Esophagus muscularis mucosa (tissue), 3 donors: Measurements from ENCODE around the gene PNPLA4.

Experiments used
- CTCF ChIP-seq, 3 experiments: fragments of 200-600 bp in 2 of 3; fragments of 450-650 bp in 1 of 3; sonication (generic) in 2 of 3; IDR thresholded peaks; one replicate each; pipeline ENCODE4 v1.5.1; 2017 to 2019; ENCODE audit warnings: antibody characterized with exemption in 3 of 3, mild to moderate bottlenecking in 2 of 3, moderate library complexity in 1 of 3
- EP300 ChIP-seq: sonication (generic); formaldehyde crosslinking; IDR thresholded peaks from one replicate; pipeline ENCODE4 v1.6.1; 2017; ENCODE audit warnings: antibody characterized with exemption

GRCh38 chrX:7934026-7934425 lies 6.8 kb upstream of the PNPLA4 start:
- TF ChIP-seq CTCF (IDR thresholded peaks at IDR 0.05) (no peak), EP300 (no peak)
